NB4 (cell line): ENCODE results near the gene NAA30.
A peak's percentile ranks its signal among the peaks of the same experiment; 100 is the strongest.

Source experiments
- DNase-seq: peaks from one replicate; pipeline ENCODE4 v3.0.0; 2010; ENCODE audit warnings: low read depth
- H3K4me3 ChIP-seq: one replicate; pipeline ENCODE4 v1.5.1; 2011; ENCODE audit warnings: mild to moderate bottlenecking, low read depth, low read length, moderate library complexity
- MYC ChIP-seq: IDR thresholded peaks from 2 replicates; pipeline ENCODE4 v1.6.1; 2011; ENCODE audit warnings: low read depth, low read length
- POLR2A ChIP-seq: IDR thresholded peaks from 2 replicates; pipeline ENCODE4 v1.6.1; 2011; ENCODE audit warnings: mild to moderate bottlenecking; ENCODE audit not compliant: insufficient read length; ENCODE audit errors: extremely low read depth
- TF ChIP-seq, protein P1 (sequence below): IDR thresholded peaks from one replicate; pipeline ENCODE4 v1.5.1; 2012; ENCODE audit warnings: low read depth, low read length
- TF ChIP-seq, protein P2 (sequence below): IDR thresholded peaks from 2 replicates; pipeline ENCODE4 v1.6.1; 2011; ENCODE audit warnings: low read depth, low read length

The NAA30 gene

DNA sequence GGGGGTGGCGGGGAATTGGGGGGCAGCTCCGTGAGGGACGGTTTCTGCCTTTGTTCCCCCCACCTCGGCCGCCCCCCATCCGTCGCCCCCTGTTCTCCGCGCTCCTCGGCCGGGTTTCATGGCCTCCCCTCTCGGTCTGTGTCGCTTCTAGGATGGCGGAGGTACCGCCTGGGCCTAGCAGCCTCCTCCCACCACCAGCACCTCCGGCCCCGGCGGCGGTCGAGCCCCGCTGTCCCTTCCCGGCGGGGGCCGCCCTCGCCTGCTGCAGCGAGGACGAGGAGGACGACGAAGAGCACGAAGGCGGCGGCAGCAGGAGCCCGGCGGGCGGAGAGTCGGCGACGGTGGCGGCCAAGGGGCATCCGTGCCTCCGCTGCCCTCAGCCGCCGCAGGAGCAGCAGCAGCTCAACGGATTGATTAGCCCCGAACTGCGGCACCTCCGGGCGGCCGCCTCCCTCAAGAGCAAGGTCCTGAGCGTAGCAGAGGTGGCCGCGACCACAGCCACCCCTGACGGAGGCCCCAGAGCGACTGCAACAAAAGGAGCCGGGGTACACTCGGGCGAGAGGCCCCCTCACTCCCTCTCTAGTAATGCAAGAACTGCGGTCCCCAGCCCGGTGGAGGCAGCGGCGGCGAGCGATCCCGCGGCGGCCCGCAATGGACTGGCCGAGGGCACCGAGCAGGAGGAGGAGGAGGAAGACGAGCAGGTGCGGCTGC is 575 bp downstream of the NAA30 start:
- DNase-seq, result peak; percentile 58
- H3K4me3 ChIP-seq, result peak overlapping the region; percentile 79
- TF ChIP-seq, protein P1, sequence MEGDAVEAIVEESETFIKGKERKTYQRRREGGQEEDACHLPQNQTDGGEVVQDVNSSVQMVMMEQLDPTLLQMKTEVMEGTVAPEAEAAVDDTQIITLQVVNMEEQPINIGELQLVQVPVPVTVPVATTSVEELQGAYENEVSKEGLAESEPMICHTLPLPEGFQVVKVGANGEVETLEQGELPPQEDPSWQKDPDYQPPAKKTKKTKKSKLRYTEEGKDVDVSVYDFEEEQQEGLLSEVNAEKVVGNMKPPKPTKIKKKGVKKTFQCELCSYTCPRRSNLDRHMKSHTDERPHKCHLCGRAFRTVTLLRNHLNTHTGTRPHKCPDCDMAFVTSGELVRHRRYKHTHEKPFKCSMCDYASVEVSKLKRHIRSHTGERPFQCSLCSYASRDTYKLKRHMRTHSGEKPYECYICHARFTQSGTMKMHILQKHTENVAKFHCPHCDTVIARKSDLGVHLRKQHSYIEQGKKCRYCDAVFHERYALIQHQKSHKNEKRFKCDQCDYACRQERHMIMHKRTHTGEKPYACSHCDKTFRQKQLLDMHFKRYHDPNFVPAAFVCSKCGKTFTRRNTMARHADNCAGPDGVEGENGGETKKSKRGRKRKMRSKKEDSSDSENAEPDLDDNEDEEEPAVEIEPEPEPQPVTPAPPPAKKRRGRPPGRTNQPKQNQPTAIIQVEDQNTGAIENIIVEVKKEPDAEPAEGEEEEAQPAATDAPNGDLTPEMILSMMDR, result no peak
- TF ChIP-seq POLR2A (no peak), MYC (no peak)
- TF ChIP-seq, protein P2, sequence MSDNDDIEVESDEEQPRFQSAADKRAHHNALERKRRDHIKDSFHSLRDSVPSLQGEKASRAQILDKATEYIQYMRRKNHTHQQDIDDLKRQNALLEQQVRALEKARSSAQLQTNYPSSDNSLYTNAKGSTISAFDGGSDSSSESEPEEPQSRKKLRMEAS, result no peak

DNA sequence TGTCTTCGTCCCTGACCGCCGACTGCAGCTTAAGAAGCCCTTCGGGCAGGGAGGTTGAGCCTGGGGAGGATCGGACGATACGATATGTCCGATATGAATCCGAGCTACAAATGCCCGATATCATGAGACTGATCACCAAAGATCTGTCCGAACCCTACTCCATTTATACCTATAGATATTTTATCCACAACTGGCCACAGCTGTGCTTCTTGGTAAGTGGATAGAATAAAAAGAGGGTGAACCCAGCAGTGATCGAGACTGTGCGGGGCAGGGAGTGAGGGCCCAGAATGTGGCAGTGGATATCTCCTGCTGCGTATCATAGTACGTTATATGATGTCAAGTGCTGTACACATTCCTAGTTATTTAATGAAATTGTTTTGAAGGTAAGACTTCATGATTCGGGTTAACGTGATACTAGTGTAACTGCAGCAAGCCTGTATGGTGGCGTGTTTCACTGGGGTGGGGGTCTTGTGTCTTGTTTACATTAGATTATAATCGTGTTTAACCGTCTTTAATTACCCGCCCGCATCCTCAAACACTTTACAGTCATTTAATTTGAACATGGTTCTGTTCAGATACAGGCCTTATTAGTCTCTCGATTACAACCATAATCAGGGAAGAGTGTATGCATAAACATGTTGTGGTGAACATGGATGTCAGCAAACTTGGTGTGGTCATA is 1.3 kb downstream of the NAA30 start:
- peak overlapping the region; percentile 79 for H3K4me3 ChIP-seq
- DNase-seq, result peak; percentile 1
- TF ChIP-seq MYC, result no peak; the same call in 1 of the 2 replicates
- TF ChIP-seq POLR2A, result no peak
- TF ChIP-seq, protein P2, result no peak
- TF ChIP-seq, protein P1, result no peak

DNA sequence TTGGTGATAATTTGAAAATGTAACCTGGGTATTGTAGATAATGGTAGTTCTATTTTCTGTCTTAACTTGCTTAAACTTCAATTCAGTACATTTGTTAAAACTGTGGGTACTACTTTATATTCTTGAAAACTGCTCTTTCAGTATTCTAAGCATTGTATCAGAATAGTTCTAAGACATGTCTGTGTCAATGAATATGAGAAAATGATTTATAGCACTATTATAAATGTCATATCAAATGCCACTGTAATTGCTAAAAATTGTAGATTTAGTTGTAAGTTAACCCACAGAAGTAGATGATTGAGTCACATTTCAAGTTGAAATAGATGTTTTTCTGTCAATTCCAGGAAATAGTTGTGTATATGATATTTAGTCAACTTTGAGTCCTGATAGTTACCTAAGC is 2.4 kb downstream of the NAA30 start:
- H3K4me3 ChIP-seq, result peak overlapping the region; percentile 79
- DNase-seq, result no peak
- TF ChIP-seq, protein P1, result no peak
- no peak for TF ChIP-seq POLR2A
- TF ChIP-seq, protein P2, result no peak
- no peak for TF ChIP-seq MYC

DNA sequence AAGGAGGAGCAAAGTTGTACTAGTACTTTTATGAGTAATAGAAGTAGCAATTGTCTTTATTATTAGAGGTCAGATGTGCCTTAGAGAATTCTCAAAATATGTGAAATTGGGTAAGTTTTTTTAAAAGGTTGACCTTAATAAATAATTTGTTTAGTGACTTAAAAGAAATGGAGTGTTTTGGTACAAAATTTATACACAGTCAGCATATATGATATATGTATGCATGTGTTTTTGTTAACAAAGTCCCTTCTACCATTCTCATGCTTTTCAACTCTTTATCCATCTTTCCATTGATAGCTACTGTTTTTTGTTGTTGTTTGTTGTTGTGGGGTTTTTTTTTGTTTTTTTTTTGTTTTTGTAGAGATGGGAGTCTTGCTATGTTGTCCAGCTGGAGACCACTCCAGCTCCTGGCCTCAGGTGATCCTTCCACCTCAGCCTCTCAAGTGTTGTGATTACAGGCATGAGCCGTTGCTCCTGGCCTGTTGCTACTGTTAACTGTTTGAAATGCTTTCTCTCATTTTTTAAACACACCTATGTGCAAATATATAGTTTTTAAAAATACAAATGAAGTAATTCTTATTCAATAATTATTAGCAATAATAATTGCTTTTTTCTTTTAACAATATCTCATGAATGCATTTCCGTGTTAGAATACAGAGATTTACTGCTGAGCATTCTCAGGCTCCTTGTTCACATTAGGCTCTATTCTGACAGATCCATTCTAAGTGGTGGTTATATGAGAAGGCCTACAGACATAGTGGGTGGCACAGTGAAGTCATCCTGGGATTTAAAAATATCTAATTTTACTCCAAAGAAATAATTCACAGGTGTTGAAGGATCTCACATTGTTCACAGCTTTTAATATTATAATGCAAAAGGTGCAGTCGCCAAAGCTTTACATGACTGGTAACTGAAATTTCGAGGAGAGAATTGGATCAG is 10.4 kb downstream of the NAA30 start:
- TF ChIP-seq, protein P1, result no peak
- TF ChIP-seq MYC, result no peak
- TF ChIP-seq, protein P2, result no peak
- TF ChIP-seq POLR2A, result no peak
- no peak overlapping the region for H3K4me3 ChIP-seq
- DNase-seq, result no peak

DNA sequence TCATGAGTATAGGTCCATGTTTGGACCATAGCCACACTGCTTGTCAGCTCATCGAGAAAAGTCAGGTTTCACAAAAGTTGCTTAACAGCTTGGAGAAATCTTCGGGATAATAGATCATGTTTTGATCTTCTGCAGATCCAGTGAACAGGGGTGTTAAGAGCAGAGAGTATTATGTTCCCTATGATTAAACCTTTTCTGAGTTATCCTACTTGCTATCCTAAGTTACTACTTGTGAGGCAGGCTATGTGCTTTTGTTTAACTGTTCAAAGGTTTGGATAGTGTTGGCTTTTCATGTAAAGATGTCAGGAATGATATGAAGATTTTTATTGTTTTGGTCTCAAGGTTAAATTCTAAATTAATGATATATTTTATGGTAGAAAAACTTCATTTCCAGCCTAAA is 11.1 kb downstream of the NAA30 start:
- TF ChIP-seq, protein P1, result no peak
- no peak for TF ChIP-seq MYC
- TF ChIP-seq, protein P2, result no peak
- no peak for TF ChIP-seq POLR2A
- no peak for DNase-seq
- no peak overlapping the region for H3K4me3 ChIP-seq
